HFF-Myc (cell line): ENCODE measurements around the gene ADD3.

ENCODE experiments used
- DNase-seq: peaks from one replicate; pipeline ENCODE4 v3.0.0-alpha.2; 2011; ENCODE audit warnings: low read depth; ENCODE audit errors: extremely low read depth
- H3K4me3 ChIP-seq: replicated peaks from 2 replicates; pipeline ENCODE4 v1.5.1; 2011; ENCODE audit warnings: low read depth, mild to moderate bottlenecking, control low read depth, low read length
- TF ChIP-seq, protein P1 (sequence below): IDR thresholded peaks from 2 replicates; pipeline ENCODE4 v1.5.1; 2012; ENCODE audit warnings: mild to moderate bottlenecking, low read depth, low read length, control low read depth; ENCODE audit errors: missing control alignments

ADD3 gene

GRCh38 chr10:110075686-110076085, 67.9 kb downstream of the ADD3 start:
- no peak for DNase-seq
- H3K4me3 ChIP-seq, result no peak overlapping the region
- TF ChIP-seq, protein P1, sequence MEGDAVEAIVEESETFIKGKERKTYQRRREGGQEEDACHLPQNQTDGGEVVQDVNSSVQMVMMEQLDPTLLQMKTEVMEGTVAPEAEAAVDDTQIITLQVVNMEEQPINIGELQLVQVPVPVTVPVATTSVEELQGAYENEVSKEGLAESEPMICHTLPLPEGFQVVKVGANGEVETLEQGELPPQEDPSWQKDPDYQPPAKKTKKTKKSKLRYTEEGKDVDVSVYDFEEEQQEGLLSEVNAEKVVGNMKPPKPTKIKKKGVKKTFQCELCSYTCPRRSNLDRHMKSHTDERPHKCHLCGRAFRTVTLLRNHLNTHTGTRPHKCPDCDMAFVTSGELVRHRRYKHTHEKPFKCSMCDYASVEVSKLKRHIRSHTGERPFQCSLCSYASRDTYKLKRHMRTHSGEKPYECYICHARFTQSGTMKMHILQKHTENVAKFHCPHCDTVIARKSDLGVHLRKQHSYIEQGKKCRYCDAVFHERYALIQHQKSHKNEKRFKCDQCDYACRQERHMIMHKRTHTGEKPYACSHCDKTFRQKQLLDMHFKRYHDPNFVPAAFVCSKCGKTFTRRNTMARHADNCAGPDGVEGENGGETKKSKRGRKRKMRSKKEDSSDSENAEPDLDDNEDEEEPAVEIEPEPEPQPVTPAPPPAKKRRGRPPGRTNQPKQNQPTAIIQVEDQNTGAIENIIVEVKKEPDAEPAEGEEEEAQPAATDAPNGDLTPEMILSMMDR, result no peak

- H3K4me3 ChIP-seq, result no peak overlapping the region
- TF ChIP-seq, protein P1, result no peak
- peak; percentile 45 for DNase-seq
These were observed 69.0 kb downstream of the ADD3 start for GRCh38 chr10:110076559-110077318.

DNA sequence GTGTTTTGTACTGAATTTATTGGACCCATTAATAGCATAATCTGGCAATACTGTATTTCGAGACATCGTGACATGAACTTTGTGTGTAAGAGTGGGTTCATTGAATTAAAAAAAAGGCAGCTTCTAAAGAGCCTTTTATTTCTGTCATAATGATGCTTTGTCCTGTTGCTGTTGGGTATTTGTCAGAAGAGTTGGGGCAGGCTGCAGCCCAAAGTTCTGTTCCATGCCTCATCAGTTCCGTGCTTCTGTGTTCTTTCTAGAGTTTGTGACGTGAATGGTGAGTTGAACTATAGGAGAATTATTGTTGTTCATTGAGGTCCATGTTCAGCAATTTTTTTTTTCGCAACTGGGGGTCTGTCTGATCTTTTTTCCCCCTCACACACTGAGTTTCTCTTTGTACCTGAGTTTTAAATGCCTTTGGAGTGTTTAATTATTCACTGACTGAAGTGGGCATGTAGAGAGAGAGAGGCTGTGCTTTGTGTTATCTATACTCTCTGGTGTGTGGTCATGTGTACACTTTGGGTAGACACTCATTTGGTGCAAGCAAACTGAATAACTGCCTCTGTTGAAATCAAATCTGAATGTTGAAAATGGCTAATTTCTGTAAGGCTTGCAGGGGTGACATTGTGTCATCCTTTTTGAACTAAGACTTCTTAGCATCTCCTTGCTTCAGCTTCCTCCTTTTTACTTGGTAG, 69.8 kb downstream of the ADD3 start:
- TF ChIP-seq, protein P1, result no peak
- DNase-seq, result no peak
- H3K4me3 ChIP-seq, result no peak overlapping the region

DNA sequence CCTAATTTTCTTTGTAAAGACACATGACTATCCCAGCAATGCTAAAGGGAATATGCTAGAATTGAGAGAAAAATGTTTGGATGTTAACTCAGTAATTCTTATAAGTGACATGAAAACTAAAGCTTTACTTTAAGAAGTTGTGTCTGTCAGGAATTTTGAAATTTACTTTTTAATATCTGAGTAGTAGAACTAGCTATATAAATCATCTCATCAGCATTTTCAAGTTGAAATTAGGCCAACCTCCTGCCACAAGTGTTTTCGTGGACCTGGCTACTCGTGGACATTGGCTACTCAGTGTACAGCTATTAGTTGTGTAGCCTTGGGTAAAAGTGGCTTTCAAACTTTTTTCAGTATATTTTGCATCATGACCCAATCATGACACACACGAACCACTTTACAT, 70.5 kb downstream of the ADD3 start:
- no peak overlapping the region for H3K4me3 ChIP-seq
- DNase-seq, result no peak
- TF ChIP-seq, protein P1, result no peak

DNA sequence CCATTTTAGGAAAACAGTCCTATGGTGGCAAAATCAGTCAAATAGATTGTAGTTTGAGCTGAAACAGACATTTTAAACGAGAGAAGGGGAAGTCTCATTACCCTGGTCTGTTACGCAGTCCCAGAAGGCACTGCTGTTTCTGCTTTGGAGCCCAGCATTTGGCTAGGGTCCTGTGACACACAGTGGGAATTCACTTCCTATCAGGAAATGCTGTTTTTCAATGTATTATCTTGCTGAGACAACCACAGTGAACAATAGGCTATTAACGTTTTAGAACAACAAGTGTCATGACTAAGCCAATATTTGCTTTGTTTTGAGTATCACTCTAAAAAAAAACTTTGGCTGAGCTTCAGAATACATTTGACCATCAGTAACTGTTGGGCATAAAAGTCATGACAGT, 74.1 kb downstream of the ADD3 start:
- TF ChIP-seq, protein P1, result no peak
- H3K4me3 ChIP-seq, result no peak overlapping the region
- DNase-seq, result no peak

GRCh38 chr10:110083884-110084283, 76.1 kb downstream of the ADD3 start:
- H3K4me3 ChIP-seq, result no peak overlapping the region
- TF ChIP-seq, protein P1, result no peak
- DNase-seq, result no peak
